Activated naive CD4-positive, alpha-beta T cell treated with anti-CD3 and anti-CD28 coated beads, Interleukin-2, amount 50 U/mL, for 16 hours (primary cell): ENCODE measurements around the gene C3orf20.
A peak's percentile ranks its signal among the peaks of the same experiment; 100 is the strongest.

Source experiments
- DNase-seq: peaks from one replicate; pipeline ENCODE4 v3.0.0-alpha.2; 2020

The C3orf20 gene

DNA sequence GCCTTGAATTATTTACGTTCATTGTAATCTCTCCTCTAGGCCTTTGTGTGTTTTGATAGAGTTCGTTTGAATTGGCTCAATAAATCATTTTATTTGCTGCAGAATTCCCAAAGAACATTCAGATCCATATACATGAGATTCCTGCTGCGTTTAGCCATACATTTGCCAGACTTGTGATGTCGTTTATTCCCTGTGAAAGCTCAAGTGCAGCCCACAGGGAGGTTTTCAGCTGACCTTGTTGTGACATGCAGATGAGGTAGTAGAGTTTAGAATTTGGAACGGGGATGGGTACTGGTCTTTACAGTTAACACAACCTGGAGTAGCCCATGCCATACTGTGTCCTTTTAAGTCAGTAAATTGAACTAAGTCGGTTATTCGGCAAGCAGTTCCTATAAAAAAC, at the start of gene C3orf20:
Gene C3orf20 (plus strand): TSS at position 301 of the 400 bp plus-strand sequence. CDS start 7,573 bp downstream, outside the sequence.
- DNase-seq: no peak

DNA sequence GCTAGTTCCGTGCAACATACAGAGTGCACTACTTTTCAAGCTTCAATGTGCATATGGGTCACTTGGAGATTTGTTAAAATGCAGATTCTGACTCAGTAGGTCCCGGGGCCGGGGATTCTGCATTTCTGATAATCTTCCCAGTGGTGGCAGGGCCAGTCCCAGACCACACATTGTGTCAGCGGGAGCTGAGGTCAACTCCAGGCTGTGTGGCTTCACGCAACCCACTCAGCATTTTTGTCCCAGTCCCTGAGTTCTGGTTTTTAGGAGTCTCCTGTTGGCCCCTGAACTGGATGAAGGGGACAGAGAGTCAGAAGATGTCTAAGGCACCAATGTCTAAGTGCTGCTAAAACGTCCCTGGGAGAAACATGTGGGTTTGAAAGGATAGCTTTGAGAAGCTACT, 49.5 kb upstream of the C3orf20 start:
- DNase-seq: no peak

GRCh38 chr3:14627815-14628214, 47.1 kb upstream of the C3orf20 start:
- DNase-seq: no peak

DNA sequence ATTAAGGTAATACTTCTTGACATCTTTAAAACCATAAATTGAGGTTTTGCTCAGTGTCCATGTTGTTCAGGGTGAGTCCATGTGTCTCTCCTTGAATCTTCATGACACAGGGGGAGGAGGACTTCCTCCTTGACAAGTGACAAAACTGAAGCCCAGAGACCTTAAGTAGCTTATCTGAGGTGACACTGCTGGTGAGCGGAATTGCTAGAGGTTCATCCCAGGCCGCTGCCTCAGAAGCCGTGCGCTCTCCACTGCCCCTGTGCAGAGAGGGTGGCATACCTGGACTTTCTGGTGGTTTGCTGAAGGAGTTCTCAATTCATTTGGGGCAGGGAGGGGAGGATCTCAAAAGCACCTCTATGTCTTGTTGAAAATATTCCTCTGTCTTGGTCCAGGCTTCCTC, 46.5 kb upstream of the C3orf20 start:
- no peak for DNase-seq

DNA sequence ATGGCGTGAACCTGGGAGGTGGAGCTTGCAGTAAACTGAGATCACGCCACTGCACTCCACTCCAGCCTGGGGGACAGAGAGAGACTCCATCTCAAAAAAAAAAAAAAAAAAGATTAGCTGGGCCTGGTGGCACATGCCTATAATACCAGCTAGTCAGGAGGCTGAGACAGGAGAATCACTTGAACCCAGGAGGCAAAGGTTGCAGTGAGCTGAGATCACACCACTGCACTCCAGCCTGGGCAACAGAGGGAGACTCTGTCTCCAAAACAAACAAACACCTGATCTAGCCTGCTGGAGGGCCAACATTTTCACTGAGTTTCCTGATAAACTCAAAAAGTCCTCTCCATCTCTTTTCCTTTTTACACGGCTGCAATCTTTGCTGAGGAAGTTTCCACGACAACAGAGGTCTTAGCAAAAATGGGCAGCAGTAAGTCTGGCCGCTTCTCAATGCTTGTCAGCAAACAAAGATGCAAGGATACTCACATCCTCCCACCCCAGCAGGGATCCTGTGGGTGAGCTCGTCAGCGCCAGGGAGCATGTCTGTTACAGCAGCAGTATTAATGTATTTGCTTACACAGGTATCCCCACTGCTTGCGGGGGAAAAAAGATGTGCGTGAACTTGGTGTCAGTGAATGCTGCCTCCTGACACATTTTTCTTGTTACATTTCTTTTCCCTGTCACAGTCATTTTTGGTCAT, 44.4 kb upstream of the C3orf20 start:
- DNase-seq: no peak

- no peak for DNase-seq
These were observed 43.8 kb upstream of the C3orf20 start for GRCh38 chr3:14631101-14631497.

DNA sequence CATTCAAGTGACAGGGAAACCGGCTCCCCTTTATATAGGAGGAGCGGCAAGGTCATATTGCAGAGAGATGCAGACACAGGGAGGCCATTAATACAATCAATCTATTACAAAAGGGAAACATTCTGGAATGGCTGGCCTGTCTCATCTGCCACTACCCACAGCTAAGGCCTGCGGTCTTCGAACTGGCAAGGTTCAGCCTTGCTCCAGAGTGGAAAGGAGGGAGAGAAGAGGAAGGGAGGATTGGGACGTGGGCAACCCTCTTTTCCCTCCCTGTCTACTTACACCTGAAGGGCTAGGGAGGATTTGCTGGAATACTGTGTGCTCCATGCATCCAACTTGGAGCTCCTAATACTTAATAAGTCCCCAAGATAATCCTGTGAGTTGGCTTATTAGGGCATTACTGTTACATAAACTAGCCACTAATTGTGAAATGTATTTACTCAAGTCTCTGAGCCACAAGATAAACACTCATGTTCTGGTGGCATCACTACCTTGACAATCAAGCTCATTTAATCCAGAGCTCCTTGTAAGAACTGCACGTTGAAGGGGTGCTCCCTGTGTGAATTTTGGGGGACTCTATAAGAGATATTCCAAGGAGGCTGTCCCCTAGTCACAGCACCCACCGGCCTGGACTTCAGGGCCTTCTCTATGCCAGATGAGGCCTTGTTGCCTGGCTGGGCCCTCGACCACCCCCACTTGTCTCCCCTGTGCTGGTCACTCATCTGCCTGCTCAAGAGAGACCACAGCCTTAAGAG, 43.1 kb upstream of the C3orf20 start:
- DNase-seq: no peak

DNA sequence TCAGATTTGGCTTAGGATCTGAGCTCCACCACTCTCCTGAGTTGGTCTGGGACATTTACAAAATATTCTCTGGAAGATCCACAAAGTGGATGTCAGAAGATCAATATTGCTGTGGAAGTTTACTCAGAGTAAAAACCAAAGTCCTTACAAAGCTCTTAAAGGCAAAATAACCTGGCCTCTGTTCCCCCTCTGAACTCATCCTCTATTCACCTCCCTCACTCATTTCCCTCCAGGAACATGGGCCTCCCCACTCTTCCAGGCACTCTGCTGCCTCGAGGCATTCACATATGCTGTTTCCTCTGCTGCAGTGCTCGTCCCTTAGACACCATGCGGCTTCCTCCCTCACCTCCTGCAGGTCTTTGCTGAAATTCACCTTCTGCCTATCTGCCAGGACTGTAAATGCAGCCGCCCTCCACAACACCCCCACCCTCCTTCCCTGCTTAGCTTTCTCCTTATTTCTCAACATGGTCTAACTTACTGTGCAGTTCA, 42.5 kb upstream of the C3orf20 start:
- DNase-seq: no peak

DNA sequence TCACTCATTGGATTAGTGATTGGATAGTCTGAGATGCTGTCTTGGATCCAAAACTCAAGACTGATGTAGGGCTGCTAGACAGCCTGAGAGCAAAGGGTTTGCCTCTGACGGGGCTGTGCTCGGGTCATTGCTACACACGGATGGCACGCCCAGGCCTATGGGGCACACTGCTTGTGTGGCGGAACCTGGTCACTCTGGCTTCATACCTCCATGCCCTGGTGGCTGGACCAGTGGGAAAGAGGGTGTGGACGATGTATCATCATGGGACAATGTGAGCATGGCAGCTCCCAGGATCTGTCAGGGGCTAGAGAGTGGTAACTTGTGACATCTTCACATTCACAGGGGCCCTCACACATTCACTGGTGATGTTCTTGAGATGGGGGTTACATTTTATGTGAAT, 41.5 kb upstream of the C3orf20 start:
- DNase-seq: no peak

DNA sequence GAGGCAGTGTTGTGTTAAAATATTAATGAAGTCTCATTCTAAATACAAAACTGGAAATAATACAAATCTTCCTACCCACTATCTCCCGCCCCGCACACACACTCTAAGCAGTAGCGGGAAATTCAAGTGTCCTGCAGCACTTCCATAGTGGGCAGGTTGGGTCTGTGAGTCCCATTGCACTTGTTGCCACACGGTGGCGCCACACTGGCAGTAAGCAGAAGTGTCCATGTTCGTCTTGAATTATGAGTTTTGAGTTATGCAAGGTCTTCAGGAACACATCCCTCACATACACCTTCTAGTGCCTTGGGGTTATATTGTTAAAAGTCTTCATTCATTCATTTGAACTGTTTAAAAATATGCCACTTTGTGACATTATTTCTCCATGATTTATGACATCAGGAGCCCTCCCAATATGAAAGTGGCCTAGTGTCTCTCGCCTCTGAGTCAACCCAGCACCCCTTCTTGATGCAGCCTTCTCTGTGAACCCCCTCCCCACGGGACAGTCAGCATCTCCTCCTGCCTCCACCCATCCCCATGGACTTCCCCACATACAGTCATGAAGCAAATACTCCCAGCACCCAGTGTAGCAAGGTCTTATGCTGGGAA, 41.0 kb upstream of the C3orf20 start:
- DNase-seq: peak; percentile 60

DNA sequence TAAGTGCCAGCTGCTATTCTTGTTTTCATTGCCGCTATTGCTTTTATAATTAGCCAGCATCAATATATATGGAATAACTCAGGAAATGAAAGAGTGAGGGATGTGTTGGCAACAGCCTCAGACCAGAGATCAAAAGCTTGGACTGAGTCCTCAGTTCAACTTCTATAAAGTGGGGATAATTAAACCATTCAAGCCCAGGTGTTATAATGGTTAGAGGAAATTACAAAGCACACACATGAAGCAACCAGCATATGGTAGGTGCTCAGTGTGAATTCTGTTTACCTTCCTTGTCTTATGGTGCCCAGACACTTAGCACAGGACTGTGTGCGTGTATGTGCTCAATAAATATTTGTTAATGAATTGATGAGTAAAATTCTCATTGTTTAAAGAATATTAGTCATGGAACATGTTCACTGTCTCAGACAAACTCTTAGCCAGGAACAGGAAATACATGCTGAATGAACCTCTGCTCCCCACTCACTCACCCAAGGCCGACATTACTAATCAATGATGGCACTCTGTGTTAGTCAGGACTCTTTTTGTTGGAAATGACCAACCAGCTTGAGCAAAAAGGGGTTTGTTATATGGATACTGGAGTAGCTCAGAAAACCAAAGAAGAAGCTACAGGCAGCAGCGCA, 40.1 kb upstream of the C3orf20 start:
- no peak for DNase-seq

- DNase-seq: no peak
These were observed 38.3 kb upstream of the C3orf20 start for GRCh38 chr3:14636496-14637087.

- no peak for DNase-seq
These were observed 34.8 kb upstream of the C3orf20 start for GRCh38 chr3:14640157-14640562.

- DNase-seq: no peak
These were observed 34.2 kb upstream of the C3orf20 start for GRCh38 chr3:14640734-14641133.

- no peak for DNase-seq
These were observed 33.6 kb upstream of the C3orf20 start for GRCh38 chr3:14641346-14641745.

- DNase-seq: no peak
These were observed 29.5 kb upstream of the C3orf20 start for GRCh38 chr3:14645453-14645852.

DNA sequence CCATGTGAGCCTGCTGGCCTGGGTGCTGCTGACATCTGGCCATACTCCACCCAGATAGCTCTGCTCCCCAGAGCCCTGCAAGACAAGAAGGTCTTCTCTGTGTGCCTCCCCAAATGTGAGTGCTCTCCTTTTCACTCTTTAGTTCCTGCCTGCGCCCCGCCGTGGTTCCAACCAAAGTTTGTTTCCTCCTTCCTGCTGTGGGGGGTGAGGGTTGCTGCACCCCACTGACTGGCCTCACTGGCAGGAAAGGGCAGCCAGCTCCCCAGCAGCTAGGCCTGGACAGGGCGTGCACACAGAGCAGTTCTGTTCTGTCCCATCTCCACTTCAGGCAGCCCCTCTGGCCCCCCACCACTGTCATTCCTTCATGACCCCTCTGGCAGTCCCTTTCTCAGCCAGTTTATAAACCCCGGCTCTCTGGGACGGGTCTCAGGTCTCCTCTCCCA, 28.8 kb upstream of the C3orf20 start:
- no peak for DNase-seq

DNA sequence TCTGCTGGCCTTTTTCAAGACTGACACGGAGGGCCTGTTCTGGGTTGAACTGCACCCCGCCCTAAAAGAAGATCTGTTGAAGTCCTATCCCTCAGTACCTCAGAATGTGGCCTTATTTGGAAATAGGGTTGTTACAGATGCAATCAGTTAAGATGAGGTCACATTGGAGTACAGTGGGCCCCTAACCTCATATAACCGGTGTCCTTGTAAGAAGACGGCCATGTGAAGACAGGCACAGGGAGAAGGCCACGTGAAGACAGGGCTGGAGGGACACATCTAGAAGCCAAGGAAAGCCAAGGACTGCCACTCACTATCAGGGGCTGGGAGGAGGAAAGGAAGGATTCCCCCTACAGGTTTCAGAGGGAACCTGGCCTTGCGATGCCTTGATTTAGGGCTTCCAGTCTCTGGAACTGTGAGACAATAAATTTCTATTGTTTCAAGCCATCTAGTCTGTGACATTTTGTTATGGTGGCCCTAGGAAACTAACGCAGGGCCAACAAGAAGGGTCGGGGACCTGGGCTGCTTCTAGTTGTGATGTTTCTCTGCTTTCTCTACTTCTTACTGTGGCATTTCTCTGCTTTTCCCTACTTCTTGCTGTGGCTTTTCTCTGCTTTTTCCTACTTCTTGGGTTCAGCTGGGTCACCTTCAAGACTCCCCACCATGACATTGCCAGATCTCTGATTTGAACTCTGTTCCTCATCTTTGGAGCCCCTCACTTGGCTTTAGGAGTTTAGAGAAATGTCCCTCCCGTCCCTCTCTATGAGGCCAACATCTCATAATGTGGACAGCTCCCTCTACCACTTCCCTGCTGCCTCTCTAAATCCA, 28.1 kb upstream of the C3orf20 start:
- no peak for DNase-seq

DNA sequence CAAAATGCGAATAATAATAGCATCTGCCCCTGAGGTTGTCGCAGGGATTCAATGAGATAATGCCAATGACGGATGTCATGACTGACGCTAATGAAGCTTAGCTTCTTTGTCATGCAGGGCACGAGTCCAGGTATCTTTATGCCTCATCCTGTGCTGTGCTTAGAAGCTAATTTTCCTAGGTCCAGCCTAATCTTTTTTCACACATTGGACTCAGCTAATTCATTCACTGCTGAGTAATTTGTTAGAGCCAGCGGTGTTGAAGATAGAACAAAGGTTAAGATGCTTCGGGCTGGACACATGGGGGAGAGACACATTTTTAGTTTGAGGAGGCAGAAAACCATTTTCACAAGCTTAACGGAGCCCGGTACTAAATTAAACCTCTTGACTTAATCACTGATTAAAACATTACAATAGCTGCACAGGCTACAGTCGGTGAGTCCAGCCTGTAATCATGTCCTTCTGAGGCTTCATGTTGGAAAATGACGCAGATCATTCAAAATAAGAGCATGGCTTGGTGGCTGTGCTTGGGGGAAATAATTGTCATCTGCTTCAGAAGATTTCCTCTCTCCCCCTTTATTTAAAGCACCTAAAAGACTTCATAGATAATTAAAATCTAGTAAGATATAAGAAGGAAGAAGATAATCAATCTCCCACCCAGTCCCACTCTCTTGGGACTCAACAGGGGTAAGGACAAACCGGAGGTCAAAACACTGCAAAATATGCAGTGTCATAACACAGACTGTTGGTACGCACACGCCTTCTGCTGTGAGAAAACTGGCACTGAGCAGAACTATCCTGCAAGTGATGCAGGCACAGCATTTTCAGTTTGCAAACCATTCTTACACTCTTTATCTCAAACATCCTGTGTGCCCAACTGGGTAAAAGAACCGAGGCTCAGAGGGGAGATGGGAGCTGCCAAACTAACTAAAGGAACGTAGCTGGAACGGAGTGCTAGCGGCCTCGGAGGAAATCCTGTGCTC, 26.7 kb upstream of the C3orf20 start:
- DNase-seq: no peak

- no peak for DNase-seq
These were observed 25.5 kb upstream of the C3orf20 start for GRCh38 chr3:14649466-14649865.

GRCh38 chr3:14650193-14650592, 24.7 kb upstream of the C3orf20 start:
- DNase-seq: no peak
